GM12878 (cell line): ENCODE results near the gene PNPLA3.

Experiments used
- ATF7 ChIP-seq: fragments of 450-650 bp; IDR thresholded peaks from 2 replicates; pipeline ENCODE4 v1.6.1; 2016; ENCODE audit warnings: low read depth, mild to moderate bottlenecking
- BMI1 ChIP-seq: fragments of 450-650 bp; IDR thresholded peaks from 2 replicates; pipeline ENCODE4 v1.6.1; 2016; ENCODE audit warnings: mild to moderate bottlenecking, moderate library complexity, borderline replicate concordance
- BRCA1 ChIP-seq: IDR thresholded peaks from 2 replicates; pipeline ENCODE4 v1.6.1; 2011; ENCODE audit warnings: low read depth, low read length, improper control_type of control experiment
- EZH2 ChIP-seq: IDR thresholded peaks from 2 replicates; pipeline ENCODE4 v1.6.1; 2012; ENCODE audit warnings: low read depth, mild to moderate bottlenecking, control low read depth, inconsistent platforms, low read length, borderline replicate concordance; ENCODE audit not compliant: control insufficient read depth
- POLR2A ChIP-seq: IDR thresholded peaks from 2 replicates; pipeline ENCODE4 v1.6.1; 2011; ENCODE audit warnings: low read depth, mild to moderate bottlenecking, low read length
- POLR2AphosphoS5 ChIP-seq: IDR thresholded peaks from 2 replicates; pipeline ENCODE4 v1.6.1; 2011; ENCODE audit warnings: mild to moderate bottlenecking, low read length, inconsistent platforms
- SUZ12 ChIP-seq: fragments of 200-600 bp; sonication (generic); IDR thresholded peaks from one replicate; pipeline ENCODE4 v1.6.1; 2018; ENCODE audit warnings: antibody characterized with exemption, mild to moderate bottlenecking; ENCODE audit not compliant: unreplicated experiment
- ZNF24 ChIP-seq: fragments of 450-650 bp; IDR thresholded peaks from 2 replicates; pipeline ENCODE4 v1.6.1; 2017; ENCODE audit warnings: antibody characterized with exemption, mild to moderate bottlenecking
- TF ChIP-seq, protein P1 (sequence below), 3 experiments: IDR thresholded peaks in 2 of 3; conservative IDR thresholded peaks in 1 of 3; 2 replicates each; pipeline ENCODE4 v1.5.1; 2011; ENCODE audit warnings: low read depth in 3 of 3, low read length in 3 of 3, mild to moderate bottlenecking in 3 of 3, control low read depth in 2 of 3, moderate library complexity in 2 of 3, inconsistent platforms in 1 of 3, mixed read lengths in 1 of 3; ENCODE audit not compliant: control insufficient read depth in 2 of 3, insufficient read depth in 1 of 3; ENCODE audit errors: extremely low read depth in 1 of 3

DNA sequence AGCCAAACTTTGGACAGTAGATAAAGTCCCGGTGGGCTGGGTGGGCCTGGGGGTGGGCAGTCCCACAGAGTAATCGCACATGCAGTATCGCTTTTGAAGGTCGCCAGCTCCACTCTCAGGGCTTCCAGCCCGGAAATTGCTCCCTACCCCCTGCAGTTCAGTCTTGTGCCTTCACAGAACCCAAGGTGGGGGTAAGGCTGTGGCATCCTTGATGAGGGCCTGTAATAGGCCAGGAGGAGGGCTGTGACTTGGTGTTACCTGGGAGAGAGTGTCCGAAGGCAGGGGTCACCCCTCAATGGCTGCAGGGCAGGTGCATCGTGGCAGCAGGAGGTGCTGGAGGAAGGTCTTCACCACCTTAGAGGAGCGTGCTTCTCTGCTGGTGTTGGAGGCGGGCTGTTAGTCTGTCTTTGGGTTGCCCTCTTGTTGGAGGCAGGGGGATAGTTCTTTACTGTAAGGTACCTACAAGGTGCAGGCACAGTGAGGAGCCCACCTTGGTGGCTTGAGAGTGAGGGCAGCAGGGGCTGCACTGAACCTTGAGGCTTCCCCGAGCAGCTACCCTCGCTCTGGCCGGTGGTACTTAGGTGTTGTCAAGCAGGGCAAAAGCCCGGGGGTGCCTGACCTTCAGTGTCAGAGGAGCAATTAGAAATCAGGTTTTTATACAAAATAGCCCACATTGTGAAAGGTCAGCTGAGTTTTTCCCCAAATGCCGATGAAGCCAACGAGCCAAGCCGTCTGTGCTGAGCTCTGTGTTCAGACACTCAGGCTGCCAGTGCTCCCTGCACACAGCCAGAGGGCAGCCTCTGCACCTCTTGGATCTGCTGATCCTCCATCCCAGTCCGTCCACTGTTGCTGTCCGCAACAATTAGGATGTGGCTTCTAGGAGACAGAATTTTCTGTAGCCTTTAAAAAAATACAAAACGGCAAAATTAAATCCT lies 53.5 kb downstream of the PNPLA3 start:
- TF ChIP-seq BRCA1 (no peak), POLR2A (no peak), ZNF24 (no peak), SUZ12 (no peak), POLR2AphosphoS5 (no peak), EZH2 (no peak), BMI1 (no peak), ATF7 (no peak)
- TF ChIP-seq, protein P1, sequence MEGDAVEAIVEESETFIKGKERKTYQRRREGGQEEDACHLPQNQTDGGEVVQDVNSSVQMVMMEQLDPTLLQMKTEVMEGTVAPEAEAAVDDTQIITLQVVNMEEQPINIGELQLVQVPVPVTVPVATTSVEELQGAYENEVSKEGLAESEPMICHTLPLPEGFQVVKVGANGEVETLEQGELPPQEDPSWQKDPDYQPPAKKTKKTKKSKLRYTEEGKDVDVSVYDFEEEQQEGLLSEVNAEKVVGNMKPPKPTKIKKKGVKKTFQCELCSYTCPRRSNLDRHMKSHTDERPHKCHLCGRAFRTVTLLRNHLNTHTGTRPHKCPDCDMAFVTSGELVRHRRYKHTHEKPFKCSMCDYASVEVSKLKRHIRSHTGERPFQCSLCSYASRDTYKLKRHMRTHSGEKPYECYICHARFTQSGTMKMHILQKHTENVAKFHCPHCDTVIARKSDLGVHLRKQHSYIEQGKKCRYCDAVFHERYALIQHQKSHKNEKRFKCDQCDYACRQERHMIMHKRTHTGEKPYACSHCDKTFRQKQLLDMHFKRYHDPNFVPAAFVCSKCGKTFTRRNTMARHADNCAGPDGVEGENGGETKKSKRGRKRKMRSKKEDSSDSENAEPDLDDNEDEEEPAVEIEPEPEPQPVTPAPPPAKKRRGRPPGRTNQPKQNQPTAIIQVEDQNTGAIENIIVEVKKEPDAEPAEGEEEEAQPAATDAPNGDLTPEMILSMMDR (IDR thresholded peaks at IDR 0.05 in 2 of 3, conservative IDR thresholded peaks at IDR 0.05 in 1 of 3; ENCODE audit: control insufficient read depth in 2 of 3, extremely low read depth in 1 of 3, insufficient read depth in 1 of 3, low read depth in 3 of 3, low read length in 3 of 3): no peak
